GM12874 (cell line): ENCODE data around the gene FMNL3.

Experiments used
- TF ChIP-seq, protein P1 (sequence below): IDR thresholded peaks from 2 replicates; pipeline ENCODE4 v1.5.1; 2011; ENCODE audit warnings: low read depth, mild to moderate bottlenecking, control low read depth, low read length, moderate library complexity; ENCODE audit not compliant: insufficient read depth

Gene FMNL3

DNA sequence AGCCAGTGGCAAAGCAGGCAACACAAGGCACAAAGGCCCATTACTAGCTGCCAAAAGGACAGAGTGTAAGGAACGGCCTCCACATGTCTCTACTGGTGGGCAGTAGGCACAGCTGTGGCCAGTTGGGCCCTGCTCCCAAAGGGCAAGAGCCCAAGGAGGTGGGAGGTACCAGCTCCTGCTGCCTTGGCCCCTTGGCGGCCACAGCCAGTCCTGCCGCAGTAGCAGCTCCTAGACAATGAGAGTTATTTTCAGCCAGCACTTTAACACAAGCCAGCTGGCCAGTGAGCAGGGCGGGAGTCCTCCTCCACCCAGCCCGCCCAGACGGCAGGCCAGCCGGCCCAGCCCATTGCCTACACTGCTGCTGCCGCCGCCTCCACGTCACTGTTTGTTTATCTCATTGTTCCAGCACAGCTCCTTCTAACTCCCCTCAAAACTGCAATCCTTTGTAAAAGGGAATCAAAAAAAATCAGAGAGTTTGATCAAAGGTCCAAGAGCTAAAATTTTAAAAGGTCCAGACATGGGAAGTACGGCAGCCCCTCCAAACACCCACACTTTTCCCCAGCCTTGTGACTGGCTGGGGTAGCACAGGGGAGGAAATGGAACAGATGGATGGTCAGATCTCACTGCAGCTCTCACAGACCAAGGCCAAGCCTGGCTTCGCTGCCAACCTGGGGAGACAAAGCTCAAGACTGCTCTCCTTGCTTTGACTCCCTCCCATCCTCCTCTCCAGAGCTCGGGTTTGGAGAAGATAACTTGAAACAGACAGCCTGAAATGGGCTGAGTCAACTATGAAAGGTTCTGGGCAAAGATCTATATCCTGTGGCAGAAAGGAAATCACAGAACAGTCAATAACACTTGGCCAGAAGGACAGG lies 33.5 kb downstream of the FMNL3 start:
- TF ChIP-seq, protein P1, sequence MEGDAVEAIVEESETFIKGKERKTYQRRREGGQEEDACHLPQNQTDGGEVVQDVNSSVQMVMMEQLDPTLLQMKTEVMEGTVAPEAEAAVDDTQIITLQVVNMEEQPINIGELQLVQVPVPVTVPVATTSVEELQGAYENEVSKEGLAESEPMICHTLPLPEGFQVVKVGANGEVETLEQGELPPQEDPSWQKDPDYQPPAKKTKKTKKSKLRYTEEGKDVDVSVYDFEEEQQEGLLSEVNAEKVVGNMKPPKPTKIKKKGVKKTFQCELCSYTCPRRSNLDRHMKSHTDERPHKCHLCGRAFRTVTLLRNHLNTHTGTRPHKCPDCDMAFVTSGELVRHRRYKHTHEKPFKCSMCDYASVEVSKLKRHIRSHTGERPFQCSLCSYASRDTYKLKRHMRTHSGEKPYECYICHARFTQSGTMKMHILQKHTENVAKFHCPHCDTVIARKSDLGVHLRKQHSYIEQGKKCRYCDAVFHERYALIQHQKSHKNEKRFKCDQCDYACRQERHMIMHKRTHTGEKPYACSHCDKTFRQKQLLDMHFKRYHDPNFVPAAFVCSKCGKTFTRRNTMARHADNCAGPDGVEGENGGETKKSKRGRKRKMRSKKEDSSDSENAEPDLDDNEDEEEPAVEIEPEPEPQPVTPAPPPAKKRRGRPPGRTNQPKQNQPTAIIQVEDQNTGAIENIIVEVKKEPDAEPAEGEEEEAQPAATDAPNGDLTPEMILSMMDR: no peak

DNA sequence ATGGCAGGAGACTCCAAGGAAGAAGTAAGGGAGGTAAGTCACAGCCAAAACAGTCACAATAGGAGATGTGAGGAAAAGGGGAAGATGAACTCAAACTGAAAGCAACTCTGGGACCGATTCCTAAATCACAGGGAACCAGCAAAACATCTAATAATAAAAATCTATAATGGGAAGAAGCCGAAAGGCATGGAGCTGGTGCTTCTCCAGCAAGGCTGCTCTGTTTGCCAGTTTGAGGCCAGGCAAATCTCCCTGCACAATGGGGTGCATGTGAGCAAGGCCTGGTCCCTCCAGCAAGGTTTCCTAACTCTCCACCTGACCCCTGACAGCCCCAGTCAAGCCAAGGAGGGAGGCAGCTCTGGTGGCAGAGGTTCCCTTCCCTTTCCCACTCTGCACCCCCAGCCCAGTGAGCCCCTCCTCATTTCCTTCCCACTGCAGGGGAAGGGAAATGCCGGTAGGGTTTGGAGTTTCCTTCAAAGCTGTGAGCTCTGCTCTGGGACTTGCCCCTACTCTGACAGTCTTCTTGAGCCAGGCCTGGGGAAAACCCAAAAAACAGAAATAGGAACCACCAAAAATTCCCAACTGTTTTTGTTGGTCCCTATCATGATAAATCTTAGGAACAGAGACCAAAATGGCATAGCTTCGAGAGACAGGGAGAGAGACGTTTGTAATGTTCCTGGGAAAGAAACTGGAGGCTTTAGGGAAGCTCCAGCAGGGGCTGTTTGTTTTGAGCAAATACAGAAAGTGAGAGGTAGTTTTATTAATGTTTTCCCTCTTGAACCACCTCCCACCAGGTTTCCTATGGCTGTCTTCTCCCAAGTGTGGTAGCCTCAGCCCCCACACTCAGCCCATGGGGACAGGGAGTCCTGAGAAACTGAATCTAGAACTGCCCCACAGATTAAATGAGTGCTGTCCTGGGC lies 34.6 kb downstream of the FMNL3 start:
- TF ChIP-seq, protein P1: no peak

DNA sequence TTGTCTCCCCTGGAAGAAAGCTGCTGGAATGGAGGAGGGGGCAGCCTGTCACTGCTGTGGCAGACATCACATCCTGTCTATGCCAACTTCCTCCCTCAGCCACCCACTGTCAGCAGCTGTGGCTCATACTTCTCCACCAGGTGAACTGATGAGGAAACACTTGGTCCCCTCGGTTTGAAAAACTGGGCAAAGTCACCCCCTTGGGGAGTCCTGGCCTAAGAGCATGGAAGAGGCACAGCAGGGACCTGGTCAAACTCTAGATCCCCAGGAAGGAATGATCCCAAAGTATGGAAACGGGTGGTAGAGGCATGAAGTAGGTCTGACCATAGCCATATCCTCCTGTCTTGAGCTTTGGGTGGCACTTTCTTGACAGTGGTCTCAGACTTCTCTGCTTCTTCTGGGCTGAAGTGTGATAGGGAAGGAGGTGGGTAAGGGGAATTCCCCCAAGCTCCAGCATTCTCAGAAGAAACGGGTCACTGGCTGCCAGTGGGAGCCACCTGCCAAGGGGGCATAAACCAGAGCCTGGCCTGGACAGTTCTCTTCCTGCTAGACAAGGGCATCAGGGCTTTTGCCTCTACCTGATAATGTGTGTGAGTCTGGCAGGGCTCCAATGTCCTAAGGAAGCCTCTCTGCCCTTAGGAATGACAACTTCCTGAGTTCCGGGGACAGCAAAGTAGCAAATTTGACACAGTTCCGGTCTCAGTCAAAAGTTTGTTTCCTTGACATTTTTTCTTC lies 36.0 kb downstream of the FMNL3 start:
- TF ChIP-seq, protein P1: no peak

DNA sequence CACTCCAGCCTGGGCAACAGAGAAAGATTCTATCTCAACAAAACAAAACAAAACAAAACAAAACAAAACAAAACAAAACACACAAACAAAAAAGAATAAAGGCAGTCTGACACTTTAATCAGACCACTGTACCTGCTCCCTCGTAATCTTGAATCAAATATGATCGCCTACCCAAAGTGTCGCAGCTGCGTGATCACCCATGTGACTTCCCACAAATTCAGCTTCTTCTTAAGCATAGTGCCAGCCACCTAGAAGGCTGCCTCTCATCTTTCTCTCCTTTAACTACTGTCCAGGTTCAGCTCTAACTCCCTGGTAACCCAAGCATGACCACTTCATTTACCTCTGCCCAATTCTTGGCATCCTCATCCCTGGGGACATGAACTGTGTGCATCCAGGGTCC lies 37.4 kb downstream of the FMNL3 start:
- TF ChIP-seq, protein P1: no peak

DNA sequence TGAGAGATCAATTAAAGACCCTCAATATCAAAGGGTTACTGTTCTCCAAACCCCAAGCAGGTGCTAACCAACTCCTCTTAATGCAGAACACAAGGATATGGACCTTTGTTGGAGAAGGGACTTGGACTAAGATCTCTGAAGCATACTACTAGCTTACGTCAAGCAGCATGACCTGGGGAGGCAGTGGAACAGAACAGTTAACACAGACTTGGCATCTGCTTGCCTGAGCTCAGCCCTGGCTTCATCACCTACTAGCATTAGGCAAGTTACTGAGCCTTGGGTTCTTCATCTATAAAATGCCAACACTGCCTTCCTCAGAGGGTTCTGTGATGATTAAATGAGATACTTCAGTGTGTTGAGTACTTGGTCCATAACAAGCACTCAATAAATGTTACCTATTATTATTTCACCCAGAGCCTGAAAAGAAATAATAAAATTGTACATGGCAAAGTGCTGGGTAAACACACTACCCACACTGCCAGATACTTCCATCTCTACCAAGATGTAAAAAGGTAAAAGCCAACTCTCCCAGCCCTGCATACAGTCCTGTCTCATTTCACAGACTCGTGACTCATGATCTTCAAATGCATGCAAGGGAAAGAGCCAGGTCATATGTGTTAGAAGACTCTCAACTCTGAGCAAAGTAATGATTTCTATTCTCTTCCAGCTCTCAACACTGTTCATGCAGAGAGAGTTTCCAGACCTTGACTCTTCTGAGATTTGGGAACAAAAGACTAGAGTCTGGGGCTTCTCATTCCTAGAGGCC lies 39.7 kb downstream of the FMNL3 start:
- TF ChIP-seq, protein P1: no peak

DNA sequence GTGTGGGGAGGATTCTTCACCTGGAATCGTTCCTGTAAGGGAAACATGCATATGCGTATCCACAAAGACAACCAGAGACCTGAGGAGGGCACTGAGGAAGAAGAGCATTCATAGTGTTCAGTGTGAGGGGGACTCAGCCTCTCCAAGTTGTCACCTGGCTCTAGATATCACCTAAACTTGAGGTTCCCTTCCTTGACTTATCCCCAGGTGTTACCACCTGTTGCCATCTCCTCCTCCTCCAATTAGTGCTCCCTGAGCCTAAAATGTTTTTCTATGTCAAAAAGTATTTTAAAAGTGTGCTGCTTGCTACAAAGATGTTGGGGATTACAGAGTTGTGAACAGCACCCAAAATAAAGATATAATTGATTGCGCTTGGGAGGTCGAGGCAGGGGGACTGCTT lies 41.0 kb downstream of the FMNL3 start:
- TF ChIP-seq, protein P1: no peak
